ENCODE results near the gene NDUFAF7.

Gene NDUFAF7

GRCh38 chr2:37274359-37274965 lies 43.0 kb downstream of the NDUFAF7 start:
- peaks cover 4% of the 10 kb centered on the region for H3K36me3 ChIP-seq (ENCODE audit: control insufficient read depth, insufficient read depth, low read length)
- no peak for DNase-seq (ENCODE audit: extremely low read depth, insufficient read length)
- H3K4me3 ChIP-seq (replicated peaks; ENCODE audit: low read depth, low read length), result no peak overlapping the region
- no peaks in the 10 kb centered on the region for H3K27me3 ChIP-seq (replicated peaks; ENCODE audit: control insufficient read depth, insufficient read depth, low read length)
- TF ChIP-seq, protein P1, sequence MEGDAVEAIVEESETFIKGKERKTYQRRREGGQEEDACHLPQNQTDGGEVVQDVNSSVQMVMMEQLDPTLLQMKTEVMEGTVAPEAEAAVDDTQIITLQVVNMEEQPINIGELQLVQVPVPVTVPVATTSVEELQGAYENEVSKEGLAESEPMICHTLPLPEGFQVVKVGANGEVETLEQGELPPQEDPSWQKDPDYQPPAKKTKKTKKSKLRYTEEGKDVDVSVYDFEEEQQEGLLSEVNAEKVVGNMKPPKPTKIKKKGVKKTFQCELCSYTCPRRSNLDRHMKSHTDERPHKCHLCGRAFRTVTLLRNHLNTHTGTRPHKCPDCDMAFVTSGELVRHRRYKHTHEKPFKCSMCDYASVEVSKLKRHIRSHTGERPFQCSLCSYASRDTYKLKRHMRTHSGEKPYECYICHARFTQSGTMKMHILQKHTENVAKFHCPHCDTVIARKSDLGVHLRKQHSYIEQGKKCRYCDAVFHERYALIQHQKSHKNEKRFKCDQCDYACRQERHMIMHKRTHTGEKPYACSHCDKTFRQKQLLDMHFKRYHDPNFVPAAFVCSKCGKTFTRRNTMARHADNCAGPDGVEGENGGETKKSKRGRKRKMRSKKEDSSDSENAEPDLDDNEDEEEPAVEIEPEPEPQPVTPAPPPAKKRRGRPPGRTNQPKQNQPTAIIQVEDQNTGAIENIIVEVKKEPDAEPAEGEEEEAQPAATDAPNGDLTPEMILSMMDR (IDR thresholded peaks at IDR 0.05; ENCODE audit: insufficient read depth, low read length, poor library complexity, severe bottlenecking), result no peak

- Histone ChIP-seq H3K27me3 (replicated peaks; ENCODE audit: control insufficient read depth, insufficient read depth, low read length) (no peaks in the 10 kb centered on the region), H3K4me3 (replicated peaks; ENCODE audit: low read depth, low read length) (no peak overlapping the region), H3K36me3 (ENCODE audit: control insufficient read depth, insufficient read depth, low read length) (peaks cover 3% of the 10 kb centered on the region)
- TF ChIP-seq, protein P1 (IDR thresholded peaks at IDR 0.05; ENCODE audit: insufficient read depth, low read length, poor library complexity, severe bottlenecking), result no peak
- no peak for DNase-seq (ENCODE audit: extremely low read depth, insufficient read length)
Observed at GRCh38 chr2:37276291-37276690, 44.8 kb downstream of the NDUFAF7 start.

GRCh38 chr2:37281916-37282315 lies 50.5 kb downstream of the NDUFAF7 start:
- Histone ChIP-seq H3K36me3 (ENCODE audit: control insufficient read depth, insufficient read depth, low read length) (no peaks in the 10 kb centered on the region), H3K4me3 (replicated peaks; ENCODE audit: low read depth, low read length) (no peak overlapping the region), H3K27me3 (replicated peaks; ENCODE audit: control insufficient read depth, insufficient read depth, low read length) (no peaks in the 10 kb centered on the region)
- TF ChIP-seq, protein P1 (IDR thresholded peaks at IDR 0.05; ENCODE audit: insufficient read depth, low read length, poor library complexity, severe bottlenecking), result peak; percentile 37
- no peak for DNase-seq (ENCODE audit: extremely low read depth, insufficient read length)

DNA sequence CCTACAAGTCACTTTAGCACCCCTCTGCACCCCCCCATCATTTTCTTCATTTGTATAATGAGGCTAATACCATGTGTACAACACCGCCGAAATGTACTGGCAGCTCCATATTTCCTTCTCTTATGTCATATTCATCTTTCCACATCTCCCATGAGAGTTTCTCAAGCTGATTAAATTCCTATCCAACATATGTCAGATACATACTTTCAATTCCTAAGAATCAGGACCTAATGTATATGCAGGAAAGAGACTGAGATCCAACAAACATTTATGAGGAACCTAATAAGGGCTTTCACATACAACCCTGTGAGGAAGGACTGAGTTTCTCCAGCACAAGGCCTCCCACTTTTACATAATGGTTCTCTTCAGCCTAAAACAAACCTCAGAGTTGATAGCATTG lies 51.3 kb downstream of the NDUFAF7 start:
- Histone ChIP-seq H3K36me3 (ENCODE audit: control insufficient read depth, insufficient read depth, low read length) (no peaks in the 10 kb centered on the region), H3K27me3 (replicated peaks; ENCODE audit: control insufficient read depth, insufficient read depth, low read length) (no peaks in the 10 kb centered on the region), H3K4me3 (replicated peaks; ENCODE audit: low read depth, low read length) (no peak overlapping the region)
- DNase-seq (ENCODE audit: extremely low read depth, insufficient read length), result no peak
- TF ChIP-seq, protein P1 (IDR thresholded peaks at IDR 0.05; ENCODE audit: insufficient read depth, low read length, poor library complexity, severe bottlenecking), result no peak

GRCh38 chr2:37283207-37283606 lies 51.7 kb downstream of the NDUFAF7 start:
- H3K27me3 ChIP-seq (replicated peaks; ENCODE audit: control insufficient read depth, insufficient read depth, low read length), result no peaks in the 10 kb centered on the region
- no peak for DNase-seq (ENCODE audit: extremely low read depth, insufficient read length)
- no peak overlapping the region for H3K4me3 ChIP-seq (replicated peaks; ENCODE audit: low read depth, low read length)
- TF ChIP-seq, protein P1 (IDR thresholded peaks at IDR 0.05; ENCODE audit: insufficient read depth, low read length, poor library complexity, severe bottlenecking), result no peak
- no peaks in the 10 kb centered on the region for H3K36me3 ChIP-seq (ENCODE audit: control insufficient read depth, insufficient read depth, low read length)

- TF ChIP-seq, protein P1 (IDR thresholded peaks at IDR 0.05; ENCODE audit: insufficient read depth, low read length, poor library complexity, severe bottlenecking), result no peak
- no peaks in the 10 kb centered on the region for H3K27me3 ChIP-seq (replicated peaks; ENCODE audit: control insufficient read depth, insufficient read depth, low read length)
- no peak overlapping the region for H3K4me3 ChIP-seq (replicated peaks; ENCODE audit: low read depth, low read length)
- DNase-seq (ENCODE audit: extremely low read depth, insufficient read length), result no peak
- H3K36me3 ChIP-seq (ENCODE audit: control insufficient read depth, insufficient read depth, low read length), result no peaks in the 10 kb centered on the region
Observed at GRCh38 chr2:37284381-37284780, 52.9 kb downstream of the NDUFAF7 start.
